Activated CD4-positive, alpha-beta T cell treated with anti-CD3 and anti-CD28 coated beads, Interleukin-2, amount 10 ng/mL, durations not matched to agents 24 days and 14 days (primary cell): Measurements from ENCODE around the gene MKRN1. TPM values are rescaled to one million over a fixed set of nuclear protein-coding genes. Genes with fewer than 3 reads are reported as not detected.
"Not testable (repeated sequence)": the region's sequence is repeated elsewhere in the genome, so short reads cannot be mapped to it uniquely, and the experiment has no call there.

ENCODE experiments used
- DNase-seq: peaks from one replicate; pipeline ENCODE4 v3.0.0; 2022
- H3K27ac Mint-ChIP-seq: one replicate; pipeline ENCODE4 v1.8.0; 2022; ENCODE audit warnings: mild to moderate bottlenecking, mixed read lengths
- H3K27me3 Mint-ChIP-seq: one replicate; pipeline ENCODE4 v1.8.0; 2022; ENCODE audit warnings: mixed read lengths
- H3K36me3 Mint-ChIP-seq: one replicate; pipeline ENCODE4 v1.8.0; 2022; ENCODE audit warnings: low read depth, mild to moderate bottlenecking, mixed read lengths
- H3K4me1 Mint-ChIP-seq: one replicate; pipeline ENCODE4 v1.8.0; 2021; ENCODE audit warnings: mixed read lengths
- H3K4me3 Mint-ChIP-seq: one replicate; pipeline ENCODE4 v1.8.0; 2022; ENCODE audit warnings: mild to moderate bottlenecking, moderate library complexity, mixed read lengths
- H3K9me3 Mint-ChIP-seq: one replicate; pipeline ENCODE4 v1.8.0; 2021; ENCODE audit warnings: mixed read lengths
- intact Hi-C: fragments of 100-400 bp; cut with micrococcal nuclease; formaldehyde crosslinking; loops from one replicate; pipeline ENCODE4 v1.15.1; 2023
- total RNA-seq: library from RNA; stranded (reverse); gene quantifications from 2 replicates; pipeline ENCODE4 v1.2.3, GENCODE V29; 2022

Gene MKRN1
- total RNA-seq, 1 donor from 2014 or later = 59.7 TPM

DNA sequence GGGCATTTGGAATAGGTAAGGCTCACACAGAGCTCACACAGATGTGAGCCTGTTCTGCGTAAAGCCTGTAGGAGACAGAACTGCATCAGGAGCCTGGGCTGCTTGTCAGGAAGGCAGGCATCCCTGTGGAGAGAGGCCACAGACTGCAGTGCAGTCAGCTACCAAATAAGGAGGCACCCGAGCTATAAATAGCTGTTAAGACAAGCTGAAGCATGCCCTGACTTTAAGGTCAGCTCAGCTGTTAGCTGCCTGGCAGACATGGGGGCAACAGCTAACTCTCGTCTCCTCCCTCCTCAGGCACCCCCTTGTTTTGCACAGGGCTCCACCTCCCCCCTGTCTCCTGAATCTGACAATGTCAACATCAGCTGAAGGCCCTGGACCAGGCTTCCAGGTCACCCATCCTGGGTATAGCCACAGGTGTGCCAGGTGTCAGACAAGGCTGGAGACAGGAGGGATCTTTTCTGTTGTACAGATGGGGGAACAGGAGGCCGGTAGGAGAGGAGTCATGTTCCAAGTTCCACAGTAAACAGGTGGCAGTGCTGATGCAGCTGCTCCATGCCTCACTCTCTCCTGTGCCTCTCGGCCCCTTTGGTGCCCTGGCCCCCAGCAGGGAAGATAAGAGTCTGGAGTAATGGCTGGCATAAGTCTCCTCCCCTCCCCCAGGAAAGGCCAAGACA, 27.6 kb upstream of the MKRN1 start:
- Mint-ChIP-seq H3K4me1 (no peaks in the 10 kb centered on the region), H3K36me3 (no peaks in the 10 kb centered on the region), H3K9me3 (no peaks in the 10 kb centered on the region), H3K4me3 (no peak overlapping the region), H3K27me3 (no peaks in the 10 kb centered on the region), H3K27ac (no peak overlapping the region)
- DNase-seq = no peak
- intact Hi-C loops = no loop called here

DNA sequence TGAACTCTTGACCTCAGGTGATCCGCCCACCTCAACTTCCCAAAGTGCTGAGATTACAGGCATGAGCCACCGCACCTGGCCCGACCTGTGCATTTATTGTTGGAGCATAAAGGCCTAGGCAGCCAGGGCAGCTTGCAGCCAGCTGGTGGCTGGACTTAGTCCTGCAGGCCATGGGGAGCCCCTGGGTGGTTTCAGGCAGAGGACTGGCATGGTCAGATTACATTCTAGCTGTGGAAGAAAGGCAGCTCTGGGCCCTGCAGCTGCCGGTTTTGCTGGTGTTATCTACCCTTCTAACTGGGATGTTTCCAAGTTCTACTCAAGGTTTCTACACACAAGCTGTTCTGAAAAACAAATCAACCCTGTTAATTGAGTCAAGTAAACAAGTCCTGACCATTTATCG, 22.7 kb upstream of the MKRN1 start:
- intact Hi-C loops = no loop called here
- Mint-ChIP-seq H3K4me1 (no peaks in the 10 kb centered on the region), H3K4me3 (no peak overlapping the region), H3K27me3 (peaks cover 3% of the 10 kb centered on the region), H3K36me3 (no peaks in the 10 kb centered on the region), H3K27ac (no peak overlapping the region), H3K9me3 (no peaks in the 10 kb centered on the region)
- no peak for DNase-seq

DNA sequence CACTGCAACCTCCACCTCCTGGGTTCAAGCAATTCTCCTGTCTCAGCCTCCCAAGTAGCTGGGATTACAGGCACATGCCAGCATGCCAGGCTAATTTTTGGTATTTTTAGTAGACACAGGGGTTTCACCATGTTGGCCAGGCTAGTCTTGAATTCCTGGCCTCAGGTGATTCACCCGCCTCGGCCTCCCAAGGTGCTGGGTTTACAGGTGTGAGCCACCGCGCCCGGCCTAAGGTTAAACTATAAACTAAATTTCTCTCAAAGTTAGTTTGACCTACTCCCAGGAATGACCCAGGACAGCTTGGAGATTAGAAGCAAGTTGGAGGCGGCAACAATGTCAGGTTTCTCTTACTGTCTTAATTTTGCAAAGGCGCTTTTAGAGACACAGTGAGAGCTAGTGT, 18.5 kb upstream of the MKRN1 start:
- intact Hi-C loops, H3K36me3 Mint-ChIP-seq, H3K9me3 Mint-ChIP-seq, H3K27me3 Mint-ChIP-seq, H3K4me3 Mint-ChIP-seq, H3K4me1 Mint-ChIP-seq, DNase-seq, H3K27ac Mint-ChIP-seq: not testable (repeated sequence)

DNA sequence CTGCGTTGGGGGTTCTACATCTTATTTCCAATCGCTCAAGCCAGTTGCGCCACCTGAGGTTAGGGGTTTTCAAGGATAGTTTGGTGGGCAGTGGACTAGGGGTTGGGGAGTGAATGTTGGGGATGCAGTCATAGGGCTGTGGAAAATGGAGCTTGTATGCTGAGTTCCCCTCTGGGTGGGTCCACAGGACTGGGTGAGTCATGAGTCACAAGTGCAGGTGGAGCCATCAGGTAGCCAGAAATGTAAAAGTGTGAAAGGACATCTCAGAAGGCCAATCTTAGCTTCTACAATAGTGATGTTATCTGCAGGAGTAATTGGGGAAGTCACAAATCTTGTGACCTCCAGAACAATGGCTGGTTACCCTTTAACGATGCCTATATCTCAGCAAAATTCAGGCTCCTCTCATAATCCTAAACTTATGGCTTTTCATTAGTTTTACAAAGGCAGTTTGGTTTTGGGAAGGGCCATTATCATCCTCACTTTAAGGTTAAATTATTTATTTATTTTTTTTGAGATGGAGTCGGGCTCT, 18.0 kb upstream of the MKRN1 start:
- no peaks in the 10 kb centered on the region for H3K4me1 Mint-ChIP-seq
- no peak overlapping the region for H3K4me3 Mint-ChIP-seq
- DNase-seq = no peak
- intact Hi-C loops = no loop called here
- no peak overlapping the region for H3K27ac Mint-ChIP-seq
- no peaks in the 10 kb centered on the region for H3K36me3 Mint-ChIP-seq
- H3K27me3 Mint-ChIP-seq = peaks cover 3% of the 10 kb centered on the region
- H3K9me3 Mint-ChIP-seq = no peaks in the 10 kb centered on the region

DNA sequence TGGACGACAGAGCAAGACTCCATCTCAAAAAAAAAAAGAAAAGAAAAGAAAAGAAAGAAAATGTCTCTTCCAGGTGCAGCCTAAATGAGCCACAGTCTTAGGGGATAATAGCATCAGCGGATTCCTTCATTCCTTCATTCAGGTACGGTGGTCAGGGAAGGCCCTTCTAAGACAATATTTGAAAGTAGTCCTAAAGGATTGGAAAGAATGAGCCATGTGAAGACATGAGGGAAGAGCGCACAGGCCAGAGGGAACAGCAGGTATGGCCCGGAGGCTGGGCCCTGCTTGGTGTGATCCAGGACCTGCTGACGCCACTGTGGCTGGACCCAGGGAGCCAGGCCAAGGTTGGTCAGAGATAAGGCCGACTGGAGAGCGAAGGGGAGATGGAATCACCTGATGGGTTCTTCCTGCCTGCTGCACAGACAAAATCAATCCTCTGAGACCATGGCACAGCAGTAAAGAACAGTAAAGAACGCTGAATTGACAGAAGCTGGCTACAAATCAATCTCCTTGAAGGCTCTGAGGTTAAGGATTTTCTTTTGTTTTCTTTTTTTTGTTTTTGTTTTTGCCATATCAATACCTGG, 16.3 kb upstream of the MKRN1 start:
- Mint-ChIP-seq H3K27ac (no peak overlapping the region), H3K36me3 (no peaks in the 10 kb centered on the region), H3K9me3 (no peaks in the 10 kb centered on the region), H3K4me3 (no peak overlapping the region), H3K4me1 (no peaks in the 10 kb centered on the region), H3K27me3 (peaks cover 3% of the 10 kb centered on the region)
- no peak for DNase-seq
- intact Hi-C loops = no loop called here

DNA sequence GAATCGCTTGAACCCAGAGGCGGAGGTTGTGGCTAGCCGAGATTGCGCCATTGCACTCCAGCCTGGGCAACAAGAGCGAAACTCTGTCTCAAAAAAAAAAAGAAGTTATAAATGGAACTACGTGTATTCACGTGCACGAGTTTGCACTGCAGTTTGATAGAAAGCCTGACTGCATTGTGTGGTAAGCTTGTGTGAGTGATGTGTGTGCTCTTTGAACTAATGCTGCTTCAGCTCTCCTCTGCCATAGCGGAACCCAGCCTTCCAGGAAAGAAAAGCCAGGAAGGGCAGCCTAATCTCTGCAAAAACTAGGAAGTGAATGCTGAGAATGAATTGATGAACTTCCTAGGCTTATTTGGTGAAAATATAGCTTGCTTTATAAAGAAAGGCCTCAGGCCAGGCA, 15.6 kb upstream of the MKRN1 start:
- H3K27ac Mint-ChIP-seq = no peak overlapping the region

DNA sequence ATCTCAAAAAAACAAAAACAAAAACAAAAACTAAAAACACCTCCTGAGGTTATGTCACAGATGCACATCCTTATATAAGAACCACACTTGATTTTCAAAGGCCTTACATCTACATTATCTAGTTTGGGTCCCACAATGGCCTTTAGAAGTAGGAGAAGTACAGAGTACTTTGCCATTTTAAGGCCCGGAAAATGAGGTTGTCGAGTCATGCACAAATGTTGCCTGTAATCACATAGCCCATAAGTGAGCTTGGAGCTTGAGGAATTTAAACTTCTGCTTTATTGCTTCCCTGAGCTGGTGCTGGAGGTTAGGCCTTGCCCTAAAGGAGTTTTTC, 9.7 kb upstream of the MKRN1 start:
- no peak for DNase-seq
- intact Hi-C loops = no loop called here
- no peaks in the 10 kb centered on the region for H3K36me3 Mint-ChIP-seq
- no peak overlapping the region for H3K4me3 Mint-ChIP-seq
- H3K9me3 Mint-ChIP-seq = no peaks in the 10 kb centered on the region
- H3K27ac Mint-ChIP-seq = no peak overlapping the region
- peaks cover 16% of the 10 kb centered on the region for H3K27me3 Mint-ChIP-seq
- H3K4me1 Mint-ChIP-seq = peaks cover 5% of the 10 kb centered on the region

More for the DNA sequence above, 15.6 kb upstream of the MKRN1 start:
- intact Hi-C loops = no loop called here
- H3K4me1 Mint-ChIP-seq = no peaks in the 10 kb centered on the region
- H3K9me3 Mint-ChIP-seq = no peaks in the 10 kb centered on the region
- no peak for DNase-seq
- no peaks in the 10 kb centered on the region for H3K36me3 Mint-ChIP-seq
- no peak overlapping the region for H3K4me3 Mint-ChIP-seq
- peaks cover 3% of the 10 kb centered on the region for H3K27me3 Mint-ChIP-seq

DNA sequence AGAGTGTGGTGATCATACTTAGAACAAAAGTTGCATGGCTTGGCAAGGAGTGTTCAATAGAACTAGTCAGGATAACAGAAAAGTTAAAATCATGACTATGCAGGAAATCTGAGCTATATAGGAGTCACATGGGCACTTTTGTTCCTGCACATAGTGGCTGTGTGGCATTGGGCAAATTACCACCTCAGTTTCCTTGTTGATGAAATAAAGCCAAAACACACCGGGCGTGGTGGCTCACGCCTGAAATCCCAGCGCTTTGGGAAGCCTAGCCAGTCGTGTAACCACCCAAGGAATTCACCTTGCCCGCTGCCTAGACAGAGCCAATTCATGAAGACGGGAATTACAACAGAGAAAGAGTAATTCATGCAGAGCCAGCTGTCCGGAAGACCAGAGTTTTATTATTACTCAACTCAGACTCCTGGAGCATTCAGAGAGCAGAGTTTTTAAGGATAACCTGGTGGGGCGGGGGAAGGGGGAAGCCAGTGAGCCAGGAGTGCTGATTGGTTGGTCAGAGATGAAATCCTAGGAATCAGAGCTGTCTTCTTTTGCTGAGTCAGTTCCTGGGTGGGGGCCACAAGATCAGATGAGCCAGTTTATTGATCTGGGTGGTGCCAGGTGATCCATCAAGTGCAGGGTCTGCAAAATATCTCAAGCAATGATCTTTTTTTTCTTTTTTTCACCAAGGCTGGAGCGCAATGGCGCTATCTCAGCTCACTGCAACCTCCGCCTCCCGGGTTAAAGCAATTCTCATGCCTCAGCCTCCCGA, 6.4 kb upstream of the MKRN1 start:
- Mint-ChIP-seq H3K27me3 (peaks cover 28% of the 10 kb centered on the region), H3K4me1 (peaks cover 5% of the 10 kb centered on the region), H3K4me3 (no peak overlapping the region), H3K36me3 (no peaks in the 10 kb centered on the region), H3K27ac (peak overlapping the region; percentile 39), H3K9me3 (no peaks in the 10 kb centered on the region)
- no peak for DNase-seq
- intact Hi-C loops = no loop called here

DNA sequence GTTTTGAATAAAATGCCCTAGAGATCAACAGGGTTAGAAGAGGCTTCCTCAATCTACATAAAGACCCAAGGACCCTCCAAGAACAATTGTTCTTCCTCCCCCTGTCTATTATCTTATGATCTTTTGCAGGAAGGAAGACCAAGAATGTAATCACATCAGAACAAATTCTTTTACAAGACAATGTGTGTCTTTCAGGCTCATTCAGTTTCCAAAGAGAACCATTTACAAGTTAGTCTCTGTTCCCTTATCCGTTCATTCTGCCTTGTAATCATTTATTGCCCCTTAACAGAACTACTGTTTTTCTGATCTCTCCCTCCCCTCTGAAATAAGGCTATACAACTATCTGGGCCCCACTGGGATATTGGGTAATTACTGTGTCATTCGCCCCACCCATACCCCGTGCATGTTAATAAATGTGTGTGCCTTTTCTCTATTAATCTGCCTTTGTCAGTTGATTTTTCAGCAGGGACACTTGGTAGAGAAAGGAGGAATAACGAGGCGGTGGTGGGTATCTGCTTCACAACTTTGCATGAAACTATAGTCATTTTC, 5.7 kb upstream of the MKRN1 start:
- Mint-ChIP-seq H3K36me3 (no peaks in the 10 kb centered on the region), H3K4me3 (no peak overlapping the region), H3K27ac (no peak overlapping the region), H3K9me3 (no peaks in the 10 kb centered on the region), H3K4me1 (peaks cover 5% of the 10 kb centered on the region), H3K27me3 (peaks cover 28% of the 10 kb centered on the region)
- intact Hi-C loops = no loop called here
- no peak for DNase-seq

DNA sequence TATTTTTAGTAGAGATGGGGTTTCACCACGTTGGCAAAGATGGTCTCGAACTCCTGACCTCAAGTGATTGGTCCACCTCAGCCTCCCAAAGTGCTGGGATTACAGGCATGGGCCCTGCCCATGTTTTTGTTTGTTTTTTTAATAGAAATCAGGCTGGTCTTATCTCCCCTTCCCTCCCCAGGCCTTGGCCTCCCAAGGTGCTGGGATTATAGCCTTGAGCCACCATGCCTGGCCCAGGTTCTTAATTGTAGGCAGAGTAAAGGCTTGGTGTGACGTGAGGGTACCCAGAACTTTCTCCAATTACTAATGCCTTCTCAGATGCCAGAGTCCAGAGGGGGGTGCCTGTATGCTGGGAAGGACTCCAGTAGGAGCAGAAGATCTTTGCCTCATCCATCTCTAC, 5.2 kb upstream of the MKRN1 start:
- Mint-ChIP-seq H3K4me3 (no peak overlapping the region), H3K27me3 (peaks cover 28% of the 10 kb centered on the region), H3K36me3 (no peaks in the 10 kb centered on the region), H3K27ac (no peak overlapping the region), H3K9me3 (no peaks in the 10 kb centered on the region), H3K4me1 (peaks cover 9% of the 10 kb centered on the region)
- intact Hi-C loops = no loop called here
- DNase-seq = no peak

DNA sequence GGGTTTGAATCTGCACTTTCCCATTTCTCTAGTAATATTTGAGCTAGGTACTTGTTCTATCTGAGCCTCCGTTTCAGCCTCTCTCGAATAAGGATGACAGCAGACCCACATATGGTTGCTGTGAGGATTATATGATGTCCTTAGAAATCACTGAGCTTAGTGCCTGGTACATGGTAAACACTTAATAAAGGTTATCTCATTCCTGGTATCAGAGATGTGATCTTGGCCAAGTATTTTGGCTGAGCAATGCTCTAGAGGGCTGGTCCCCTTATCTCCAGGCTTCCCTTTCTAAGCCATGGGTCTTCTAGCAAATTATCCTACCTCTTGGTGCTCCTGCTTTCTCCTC, 407 bp upstream of the MKRN1 start:
- peaks cover 16% of the 10 kb centered on the region for H3K27me3 Mint-ChIP-seq
- no peak for DNase-seq
- H3K4me3 Mint-ChIP-seq = peak overlapping the region; percentile 99
- H3K4me1 Mint-ChIP-seq = peaks cover 26% of the 10 kb centered on the region
- intact Hi-C loops = loop anchor here (1.0 to 2.0 kb wide), 9 partner anchors 77 to 536 kb away; partner anchors contain the start of genes ADCK2, NDUFB2 and PARP12
- H3K27ac Mint-ChIP-seq = peak overlapping the region; percentile 97
- H3K36me3 Mint-ChIP-seq = peaks cover 5% of the 10 kb centered on the region
- H3K9me3 Mint-ChIP-seq = no peaks in the 10 kb centered on the region

DNA sequence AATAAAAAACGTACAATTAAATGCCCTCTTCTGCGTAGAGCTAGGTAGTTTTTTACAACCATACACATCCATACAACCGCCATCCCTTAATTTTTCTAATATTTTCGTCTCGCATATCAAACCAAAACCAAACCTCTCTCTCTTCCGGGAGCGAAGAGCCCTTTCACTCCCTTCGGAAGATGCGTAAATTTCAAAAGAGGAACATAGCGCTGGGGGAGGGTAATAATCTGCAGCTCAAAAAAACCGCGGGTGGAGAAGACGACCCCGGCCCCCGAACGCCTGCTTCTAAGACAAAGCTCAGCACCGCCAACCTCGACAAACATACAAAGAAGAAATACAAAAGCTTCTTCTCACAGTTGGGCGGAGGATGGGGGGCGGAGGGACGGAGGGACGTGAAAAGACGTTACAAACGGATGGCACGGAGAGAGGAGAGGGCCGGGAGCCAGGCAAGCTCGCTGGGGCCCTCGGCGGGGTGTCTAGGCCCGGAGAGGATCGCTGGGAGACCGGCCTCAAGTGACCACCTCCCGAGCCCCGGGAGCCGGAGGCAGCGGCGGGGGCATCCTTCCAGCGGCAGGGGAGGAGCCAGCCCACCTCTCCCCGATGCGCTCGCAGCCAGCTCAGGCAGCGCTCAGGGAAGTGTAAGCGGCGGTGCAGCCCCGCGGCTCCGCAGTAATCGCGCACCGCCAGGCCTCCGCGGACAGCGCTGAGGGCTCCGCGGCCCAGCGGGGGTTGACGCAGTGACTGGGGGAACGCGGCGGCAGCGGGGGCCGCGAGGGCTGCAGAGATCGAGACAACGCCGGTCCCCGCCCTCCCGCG, 851 bp downstream of the MKRN1 start:
- intact Hi-C loops = loop anchor here (1.0 to 2.0 kb wide), 9 partner anchors 76 to 537 kb away; partner anchors contain the start of genes ADCK2, NDUFB2 and PARP12
- H3K9me3 Mint-ChIP-seq = no peaks in the 10 kb centered on the region
- peaks cover 26% of the 10 kb centered on the region for H3K4me1 Mint-ChIP-seq
- H3K4me3 Mint-ChIP-seq = peak overlapping the region; percentile 99
- H3K27ac Mint-ChIP-seq = peak overlapping the region; percentile 90
- H3K27me3 Mint-ChIP-seq = peaks cover 7% of the 10 kb centered on the region
- H3K36me3 Mint-ChIP-seq = peaks cover 5% of the 10 kb centered on the region
- DNase-seq = peak; percentile 82

DNA sequence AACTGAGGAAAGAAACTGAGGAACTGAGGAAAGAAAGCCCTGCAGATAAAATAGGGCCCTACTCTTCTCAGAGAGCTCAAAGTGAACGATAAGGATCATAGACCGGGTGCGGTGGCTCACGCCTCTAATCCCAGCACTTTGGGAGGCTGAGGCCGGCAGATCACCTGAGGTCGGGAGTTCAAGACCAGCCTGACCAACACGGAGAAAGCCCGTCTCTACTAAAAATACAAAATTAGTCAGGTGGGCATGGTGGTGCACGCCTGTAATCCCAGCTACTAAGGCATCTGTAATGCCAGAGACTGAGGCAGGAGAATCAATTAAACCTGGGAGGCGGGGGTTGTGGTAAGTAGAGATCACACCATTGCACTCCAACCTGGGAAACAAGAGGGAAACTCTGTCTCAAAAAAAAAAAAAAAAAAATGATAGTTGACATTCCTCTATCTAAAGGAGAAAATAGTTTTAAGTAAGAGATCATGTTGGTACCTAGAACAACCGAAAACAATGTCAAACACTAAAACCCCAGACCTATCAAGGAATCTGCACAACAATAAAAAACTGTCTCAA, 2.5 kb downstream of the MKRN1 start:
- H3K27ac Mint-ChIP-seq = peak overlapping the region; percentile 90
- DNase-seq = peak; percentile 59
- peaks cover 7% of the 10 kb centered on the region for H3K36me3 Mint-ChIP-seq
- H3K27me3 Mint-ChIP-seq = peaks cover 3% of the 10 kb centered on the region
- peaks cover 26% of the 10 kb centered on the region for H3K4me1 Mint-ChIP-seq
- H3K4me3 Mint-ChIP-seq = peak overlapping the region; percentile 99
- intact Hi-C loops = no loop called here
- H3K9me3 Mint-ChIP-seq = no peaks in the 10 kb centered on the region
